PC-9 (cell line): ENCODE measurements around the gene SPG21.

ENCODE experiments used
- EZH2 ChIP-seq: fragments of 200-600 bp; sonication (generic); IDR thresholded peaks from 2 replicates; pipeline ENCODE4 v1.8.0; 2017; ENCODE audit warnings: antibody characterized with exemption, low read depth
- TF ChIP-seq, protein P1 (sequence below): fragments of 200-600 bp; sonication (generic); conservative IDR thresholded peaks from 2 replicates; pipeline ENCODE4 v1.6.1; 2017; ENCODE audit warnings: mixed run types, antibody characterized with exemption, mild to moderate bottlenecking, moderate library complexity

- TF ChIP-seq, protein P1, sequence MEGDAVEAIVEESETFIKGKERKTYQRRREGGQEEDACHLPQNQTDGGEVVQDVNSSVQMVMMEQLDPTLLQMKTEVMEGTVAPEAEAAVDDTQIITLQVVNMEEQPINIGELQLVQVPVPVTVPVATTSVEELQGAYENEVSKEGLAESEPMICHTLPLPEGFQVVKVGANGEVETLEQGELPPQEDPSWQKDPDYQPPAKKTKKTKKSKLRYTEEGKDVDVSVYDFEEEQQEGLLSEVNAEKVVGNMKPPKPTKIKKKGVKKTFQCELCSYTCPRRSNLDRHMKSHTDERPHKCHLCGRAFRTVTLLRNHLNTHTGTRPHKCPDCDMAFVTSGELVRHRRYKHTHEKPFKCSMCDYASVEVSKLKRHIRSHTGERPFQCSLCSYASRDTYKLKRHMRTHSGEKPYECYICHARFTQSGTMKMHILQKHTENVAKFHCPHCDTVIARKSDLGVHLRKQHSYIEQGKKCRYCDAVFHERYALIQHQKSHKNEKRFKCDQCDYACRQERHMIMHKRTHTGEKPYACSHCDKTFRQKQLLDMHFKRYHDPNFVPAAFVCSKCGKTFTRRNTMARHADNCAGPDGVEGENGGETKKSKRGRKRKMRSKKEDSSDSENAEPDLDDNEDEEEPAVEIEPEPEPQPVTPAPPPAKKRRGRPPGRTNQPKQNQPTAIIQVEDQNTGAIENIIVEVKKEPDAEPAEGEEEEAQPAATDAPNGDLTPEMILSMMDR: no peak
- TF ChIP-seq EZH2: no peak
Measured at GRCh38 chr15:64982472-64982871, 7.2 kb downstream of the SPG21 start.
